H1 (cell line): Measurements from ENCODE around the gene KRT23. TPM values are rescaled to one million over a fixed set of nuclear protein-coding genes. Genes with fewer than 3 reads are reported as not detected.

Experiments used
- CTCF ChIA-PET: fragments of 300-600 bp; sonication (Branson Sonifier 250); formaldehyde crosslinking; loops from one replicate; lab custom pipeline; 2021; ENCODE audit not compliant: partially characterized antibody; lab: Charles Lee
- POLR2A ChIA-PET: fragments of 300-600 bp; sonication (Branson Sonifier 250); formaldehyde crosslinking; loops from one replicate; lab custom pipeline; 2021; ENCODE audit warnings: inconsistent platforms; ENCODE audit not compliant: partially characterized antibody; lab: Charles Lee
- DNase-seq, 2 experiments: peaks; one replicate each; pipeline versions ENCODE4 v3.0.0 to v3.0.0-alpha.2; 2010 to 2022; ENCODE audit warnings: low spot score in 2 of 2, low read depth in 1 of 2, mixed read lengths in 1 of 2
- FAIRE-seq: peaks from 2 replicates; lab custom pipeline; 2011; peaks lifted over from hg19 to GRCh38; lab: Jason Lieb, UNC
- H2AFZ ChIP-seq: 2 replicates; pipeline ENCODE4 v1.8.1; 2012; ENCODE audit warnings: low read length, inconsistent platforms
- H2AK5ac ChIP-seq: 2 replicates; pipeline ENCODE4 v1.6.1; 2013; ENCODE audit warnings: low read depth, low read length
- H2BK120ac ChIP-seq: replicated peaks from 2 replicates; pipeline ENCODE3; 2013; ENCODE audit warnings: low read depth, low read length, inconsistent platforms
- H2BK12ac ChIP-seq: 2 replicates; pipeline ENCODE4 v1.6.1; 2013; ENCODE audit warnings: low read depth, low read length
- H2BK15ac ChIP-seq: 2 replicates; pipeline ENCODE4 v1.6.1; 2013; ENCODE audit warnings: low read length
- H2BK20ac ChIP-seq: 2 replicates; pipeline ENCODE4 v1.6.1; 2013; ENCODE audit warnings: low read length
- H2BK5ac ChIP-seq: 2 replicates; pipeline ENCODE4 v1.6.1; 2013; ENCODE audit warnings: low read depth, low read length
- H3K14ac ChIP-seq: 2 replicates; pipeline ENCODE4 v1.6.1; 2013; ENCODE audit warnings: inconsistent platforms; ENCODE audit not compliant: insufficient read length
- H3K18ac ChIP-seq: 2 replicates; pipeline ENCODE4 v1.6.1; 2013; ENCODE audit warnings: low read length; ENCODE audit errors: extremely low read depth
- H3K23ac ChIP-seq: 2 replicates; pipeline ENCODE4 v1.6.1; 2013; ENCODE audit warnings: inconsistent platforms; ENCODE audit not compliant: insufficient read length
- H3K23me2 ChIP-seq: 2 replicates; pipeline ENCODE4 v1.6.1; 2013; ENCODE audit warnings: low read depth, low read length
- H3K27ac ChIP-seq: 2 replicates; pipeline ENCODE4 v1.6.1; 2011; ENCODE audit warnings: low read depth, low read length, inconsistent platforms
- H3K27me3 ChIP-seq, 4 experiments: replicated peaks in 1 of 4; 1 replicate in 1 of 4; 2 replicates in 3 of 4; pipeline versions ENCODE4 v1.6.1 to v1.8.1; 2011 to 2013; ENCODE audit warnings: low read length in 3 of 4, mild to moderate bottlenecking in 3 of 4, inconsistent platforms in 2 of 4, mixed read lengths in 2 of 4, moderate library complexity in 1 of 4; ENCODE audit not compliant: control insufficient read depth in 3 of 4, insufficient read depth in 3 of 4; ENCODE audit errors: extremely low read depth in 1 of 4
- H3K36me3 ChIP-seq, 4 experiments: 2 replicates each; pipeline versions ENCODE4 v1.6.1 to v1.8.1; 2011 to 2013; ENCODE audit warnings: mild to moderate bottlenecking in 4 of 4, low read length in 3 of 4, moderate library complexity in 2 of 4, control low read depth in 1 of 4, inconsistent platforms in 1 of 4; ENCODE audit not compliant: insufficient read depth in 4 of 4, control insufficient read depth in 2 of 4
- H3K4ac ChIP-seq: replicated peaks from 2 replicates; pipeline ENCODE3; 2013; ENCODE audit warnings: low read length, low read depth, mixed read lengths, inconsistent platforms; ENCODE audit not compliant: insufficient read length
- H3K4me1 ChIP-seq, 4 experiments: replicated peaks in 1 of 4; 1 replicate in 1 of 4; 2 replicates in 3 of 4; pipeline versions ENCODE4 v1.6.1 to v1.8.1; 2011 to 2013; ENCODE audit warnings: low read length in 3 of 4, inconsistent platforms in 2 of 4, mixed read lengths in 1 of 4; ENCODE audit not compliant: insufficient read depth in 4 of 4, control insufficient read depth in 3 of 4
- H3K4me2 ChIP-seq, 2 experiments: 2 replicates each; pipeline versions ENCODE4 v1.6.1 to v1.8.1; 2011 to 2013; ENCODE audit warnings: low read depth in 2 of 2, low read length in 2 of 2, control low read depth in 1 of 2, inconsistent platforms in 1 of 2, mild to moderate bottlenecking in 1 of 2; ENCODE audit not compliant: insufficient read depth in 1 of 2
- H3K4me3 ChIP-seq, 4 experiments: fragments of 200-600, 300-600 bp in 1 of 4; sonication (generic), shearing (Covaris generic), sonication (Bioruptor Twin) in 1 of 4; 2 replicates each; pipeline versions ENCODE4 v1.5.1 to v1.8.1; 2011 to 2016; ENCODE audit warnings: low read length in 4 of 4, low read depth in 3 of 4, control low read depth in 2 of 4, inconsistent platforms in 2 of 4, mild to moderate bottlenecking in 2 of 4, mixed read lengths in 1 of 4, moderate library complexity in 1 of 4; ENCODE audit not compliant: insufficient read depth in 2 of 4; ENCODE audit errors: extremely low read depth in 1 of 4
- H3K56ac ChIP-seq: replicated peaks from 2 replicates; pipeline ENCODE3; 2013; ENCODE audit warnings: low read depth, mild to moderate bottlenecking, mixed read lengths, low read length, inconsistent platforms; ENCODE audit not compliant: insufficient read length
- H3K79me1 ChIP-seq: 2 replicates; pipeline ENCODE4 v1.6.1; 2013; ENCODE audit warnings: low read depth, low read length, control low read depth
- H3K79me2 ChIP-seq, 2 experiments: 2 replicates each; pipeline versions ENCODE4 v1.6.1 to v1.8.1; 2012 to 2013; ENCODE audit warnings: low read length in 2 of 2, mild to moderate bottlenecking in 2 of 2, inconsistent platforms in 1 of 2; ENCODE audit not compliant: insufficient read depth in 2 of 2, control insufficient read depth in 1 of 2
- H3K9ac ChIP-seq, 4 experiments: replicated peaks in 1 of 4; 1 replicate in 1 of 4; 2 replicates in 3 of 4; pipeline versions ENCODE4 v1.6.1 to v1.8.1; 2011 to 2013; ENCODE audit warnings: low read depth in 3 of 4, low read length in 3 of 4, control low read depth in 2 of 4, mild to moderate bottlenecking in 2 of 4, moderate library complexity in 2 of 4, inconsistent platforms in 1 of 4; ENCODE audit errors: extremely low read depth in 1 of 4
- H3K9me3 ChIP-seq, 2 experiments: 2 replicates each; pipeline versions ENCODE4 v1.6.1 to v1.8.1; 2012 to 2013; ENCODE audit warnings: mild to moderate bottlenecking in 2 of 2, moderate library complexity in 2 of 2, control low read depth in 1 of 2, inconsistent platforms in 1 of 2, low read depth in 1 of 2, low read length in 1 of 2, mixed read lengths in 1 of 2; ENCODE audit not compliant: insufficient read depth in 2 of 2
- H4K20me1 ChIP-seq, 2 experiments: replicated peaks in 1 of 2; 2 replicates each; pipeline versions ENCODE3 to v1.8.1; 2011 to 2013; ENCODE audit warnings: inconsistent platforms in 2 of 2, low read length in 2 of 2, mild to moderate bottlenecking in 1 of 2; ENCODE audit not compliant: insufficient read depth in 2 of 2, control insufficient read depth in 1 of 2
- H4K5ac ChIP-seq: 2 replicates; pipeline ENCODE4 v1.6.1; 2013; ENCODE audit warnings: low read length, low read depth, mixed read lengths, inconsistent platforms; ENCODE audit not compliant: insufficient read length
- H4K8ac ChIP-seq: 2 replicates; pipeline ENCODE4 v1.8.0; 2013; ENCODE audit warnings: mild to moderate bottlenecking, moderate library complexity, low read length, inconsistent platforms; ENCODE audit not compliant: insufficient read depth; ENCODE audit errors: extremely low read depth
- H4K91ac ChIP-seq: replicated peaks from 2 replicates; pipeline ENCODE3; 2013; ENCODE audit warnings: low read length, mixed read lengths, inconsistent platforms; ENCODE audit not compliant: insufficient read length
- MAFK ChIP-seq: IDR thresholded peaks from 2 replicates; pipeline ENCODE4 v1.6.1; 2012; ENCODE audit warnings: low read depth, mild to moderate bottlenecking, improper control_type of control experiment, low read length
- SIRT6 ChIP-seq: IDR thresholded peaks from one replicate; pipeline ENCODE4 v1.7.1; 2012; ENCODE audit warnings: low read length, inconsistent platforms
- WGBS, 2 experiments: shearing (Covaris generic) in 1 of 2; methylation state at CpG; one replicate each; pipeline versions ENCODE4 v1.1.6 to v1.1.7; 2013 to 2015; ENCODE audit warnings: low lambda C conversion rate in 2 of 2, mixed read lengths in 2 of 2, inconsistent platforms in 1 of 2, low coverage in 1 of 2, missing lambda C conversion rate in 1 of 2; ENCODE audit not compliant: insufficient replicate concordance in 2 of 2, insufficient coverage in 1 of 2, insufficient read length in 1 of 2; ENCODE audit errors: extremely low coverage in 1 of 2, missing lambda C conversion rate in 1 of 2; 5-methylcytosine and 5-hydroxymethylcytosine counted together
- polyA plus RNA-seq, 7 experiments: library from polyadenylated mRNA; depleted of rRNA in 3 of 7; stranded (reverse) in 5 of 7; unstranded in 2 of 7; fragments of >200 nt in 5 of 7; fragments of 200-250 nt in 2 of 7; gene quantifications; 1 replicate in 5 of 7; 2 replicates in 1 of 7; 4 replicates in 1 of 7; pipeline versions ENCODE4 v1.2.1 to v1.2.3, GENCODE V29; 2011 to 2013; ENCODE audit warnings: missing spikeins in 2 of 7, mixed read lengths in 2 of 7
- total RNA-seq: library from RNA; stranded (reverse); fragmentation: NEBNext Ultra II Directional; extraction: Animal tissue kit (Norgen Biotek cat#: 25700); gene quantifications from 2 replicates; pipeline ENCODE4 v1.2.1, GENCODE V29; 2021

The KRT23 gene
- total and polyA plus RNA-seq, 2 of the 8 experiments (the other 6 are each of a cell fraction or from before 2014, with no cell fraction given): not detected

GRCh38 chr17:40967582-40967981 lies 30.1 kb upstream of the KRT23 start:
- no peaks in the 10 kb centered on the region for H3K9me3 ChIP-seq

More at GRCh38 chr17:40967582-40967981, 30.1 kb upstream of the KRT23 start:
- FAIRE-seq: no peak
- H3K23ac ChIP-seq: no peak overlapping the region
- H2BK12ac ChIP-seq: no peak overlapping the region
- H2AFZ ChIP-seq: no peak overlapping the region
- H3K79me2 ChIP-seq: no peaks in the 10 kb centered on the region
- no peak overlapping the region for H4K8ac ChIP-seq
- DNase-seq: no peak
- H3K18ac ChIP-seq: no peak overlapping the region
- no peaks in the 10 kb centered on the region for H3K36me3 ChIP-seq
- H3K27ac ChIP-seq: no peak overlapping the region
- no peak overlapping the region for H4K5ac ChIP-seq
- H2BK20ac ChIP-seq: no peak overlapping the region
- no peak overlapping the region for H2BK15ac ChIP-seq
- H3K27me3 ChIP-seq: no peaks in the 10 kb centered on the region
- no peaks in the 10 kb centered on the region for H3K23me2 ChIP-seq
- CTCF ChIA-PET: interaction anchor here (1.0 kb wide), 1 partner anchor 12 kb away, joined by 4 read pairs; no protein-coding TSS in a partner anchor
- H3K14ac ChIP-seq: no peak overlapping the region
- H2AK5ac ChIP-seq: no peak overlapping the region
- H3K9ac ChIP-seq: no peak overlapping the region
- TF ChIP-seq MAFK (peak; percentile 41; the same call in 1 of the 2 replicates), SIRT6 (no peak)
- TF ChIP-seq, all 59 proteins: peak for 1
- Histone ChIP-seq H3K4ac (no peak overlapping the region), H3K56ac (no peak overlapping the region), H3K79me1 (no peaks in the 10 kb centered on the region), H3K4me2 (no peak overlapping the region), H4K20me1 (no peaks in the 10 kb centered on the region), H2BK5ac (no peak overlapping the region), H3K4me1 (no peaks in the 10 kb centered on the region), H3K4me3 (no peak overlapping the region), H4K91ac (no peak overlapping the region), H2BK120ac (no peak overlapping the region)
- POLR2A ChIA-PET: no interaction called here
- 86% methylated on average over 1 of the region's 1 CpG; no CpG with 5 or more reads in 1 of the 2 experiments for WGBS, 2 experiments
